HepG2 (cell line): ENCODE data around the gene CDK7. TPM values are rescaled to one million over a fixed set of nuclear protein-coding genes. Genes with fewer than 3 reads are reported as not detected.

Source experiments
- AKNA ChIP-seq: sonication (generic); formaldehyde crosslinking; IDR thresholded peaks from 2 replicates; pipeline ENCODE4 v1.4.0; 2020; ENCODE audit warnings: missing genetic modification reagents, borderline replicate concordance
- HMG20B ChIP-seq: conservative IDR thresholded peaks from 2 replicates; pipeline ENCODE4 v1.6.1; 2016; ENCODE audit warnings: missing genetic modification reagents, missing compliant biosample characterization
- ISX ChIP-seq: sonication (generic); formaldehyde crosslinking; conservative IDR thresholded peaks from 2 replicates; pipeline ENCODE4 v1.5.0; 2020; ENCODE audit warnings: missing genetic modification reagents
- LCORL ChIP-seq, 2 experiments: fragments of 450-650 bp in 1 of 2; sonication (generic) in 1 of 2; formaldehyde crosslinking in 1 of 2; IDR thresholded peaks; 2 replicates each; pipeline versions ENCODE4 v1.5.0 to v1.6.1; 2017 to 2020; ENCODE audit warnings: antibody characterized with exemption in 1 of 2, missing genetic modification reagents in 1 of 2
- MYC ChIP-seq: sonication (generic); formaldehyde crosslinking; IDR thresholded peaks from 2 replicates; pipeline ENCODE4 v1.9.0; 2021; ENCODE audit warnings: missing genetic modification reagents, borderline replicate concordance
- NKX3-1 ChIP-seq: sonication (generic); formaldehyde crosslinking; IDR thresholded peaks from 2 replicates; pipeline ENCODE4 v1.5.0; 2020; ENCODE audit warnings: missing genetic modification reagents
- NR1H2 ChIP-seq: sonication (generic); formaldehyde crosslinking; IDR thresholded peaks from 2 replicates; pipeline ENCODE4 v1.8.1; 2022; ENCODE audit warnings: low read depth, missing genetic modification reagents, borderline replicate concordance
- NR2F1 ChIP-seq, 2 experiments: fragments of 450-650 bp in 1 of 2; formaldehyde crosslinking in 1 of 2; IDR thresholded peaks; 2 replicates each; pipeline versions ENCODE4 v1.5.0 to v1.6.1; 2016 to 2020; ENCODE audit warnings: mild to moderate bottlenecking in 1 of 2, missing compliant biosample characterization in 1 of 2, missing genetic modification reagents in 1 of 2, moderate library complexity in 1 of 2
- SP140L ChIP-seq: sonication (generic); formaldehyde crosslinking; IDR thresholded peaks from 2 replicates; pipeline ENCODE4 v1.4.0; 2020; ENCODE audit warnings: missing genetic modification reagents, borderline replicate concordance
- U2AF1 ChIP-seq: fragments of 200-400 bp; formaldehyde crosslinking; optimal IDR thresholded peaks from 2 replicates; pipeline ENCODE3; 2017; ENCODE audit warnings: mild to moderate bottlenecking, low read depth, low read length
- ZNF333 ChIP-seq: sonication (generic); formaldehyde crosslinking; IDR thresholded peaks from 2 replicates; pipeline ENCODE4 v1.4.0; 2020; ENCODE audit warnings: mild to moderate bottlenecking, missing genetic modification reagents, borderline replicate concordance
- ZNF784 ChIP-seq: sonication (generic); formaldehyde crosslinking; IDR thresholded peaks from 2 replicates; pipeline ENCODE4 v1.5.1; 2020; ENCODE audit warnings: missing genetic modification reagents, mild to moderate bottlenecking, borderline replicate concordance
- polyA plus RNA-seq, 8 experiments: library from polyadenylated mRNA; depleted of rRNA in 3 of 8; stranded (reverse) in 7 of 8; unstranded in 1 of 8; fragments of >200 nt; fragmentation: Illumina TruSeq in 4 of 8; extraction: Trizol in 4 of 8; gene quantifications; 2 replicates each; pipeline versions ENCODE4 v1.2.1 to v1.2.3, GENCODE V29; 2011 to 2016; ENCODE audit warnings: low read depth in 4 of 8, missing spikeins in 1 of 8, mixed read lengths in 1 of 8; ENCODE audit not compliant: insufficient read depth in 1 of 8
- total RNA-seq, 5 experiments: library from RNA; depleted of rRNA; stranded (reverse); fragments of >200 nt; fragmentation: Illumina TruSeq; extraction: Trizol; gene quantifications; 2 replicates each; pipeline ENCODE4 v1.2.3, GENCODE V29; 2016; ENCODE audit warnings: low read depth in 1 of 5
- TF ChIP-seq, protein P1 (sequence below): sonication (generic); formaldehyde crosslinking; IDR thresholded peaks from 2 replicates; pipeline ENCODE4 v1.4.0; 2020; ENCODE audit warnings: missing genetic modification reagents, borderline replicate concordance
- TF ChIP-seq, protein P2 (sequence below): sonication (generic); formaldehyde crosslinking; IDR thresholded peaks from 2 replicates; pipeline ENCODE4 v1.4.0; 2020; ENCODE audit warnings: missing genetic modification reagents, borderline replicate concordance
- TF ChIP-seq, protein P3 (sequence below): sonication (generic); formaldehyde crosslinking; IDR thresholded peaks from 2 replicates; pipeline ENCODE4 v1.8.1; 2023; ENCODE audit warnings: mild to moderate bottlenecking, missing genetic modification reagents, borderline replicate concordance

The CDK7 gene
- total and polyA plus RNA-seq, 2 of the 13 experiments (the other 11 are each of a cell fraction or from before 2014, with no cell fraction given) = 41.2 to 54.9 TPM

DNA sequence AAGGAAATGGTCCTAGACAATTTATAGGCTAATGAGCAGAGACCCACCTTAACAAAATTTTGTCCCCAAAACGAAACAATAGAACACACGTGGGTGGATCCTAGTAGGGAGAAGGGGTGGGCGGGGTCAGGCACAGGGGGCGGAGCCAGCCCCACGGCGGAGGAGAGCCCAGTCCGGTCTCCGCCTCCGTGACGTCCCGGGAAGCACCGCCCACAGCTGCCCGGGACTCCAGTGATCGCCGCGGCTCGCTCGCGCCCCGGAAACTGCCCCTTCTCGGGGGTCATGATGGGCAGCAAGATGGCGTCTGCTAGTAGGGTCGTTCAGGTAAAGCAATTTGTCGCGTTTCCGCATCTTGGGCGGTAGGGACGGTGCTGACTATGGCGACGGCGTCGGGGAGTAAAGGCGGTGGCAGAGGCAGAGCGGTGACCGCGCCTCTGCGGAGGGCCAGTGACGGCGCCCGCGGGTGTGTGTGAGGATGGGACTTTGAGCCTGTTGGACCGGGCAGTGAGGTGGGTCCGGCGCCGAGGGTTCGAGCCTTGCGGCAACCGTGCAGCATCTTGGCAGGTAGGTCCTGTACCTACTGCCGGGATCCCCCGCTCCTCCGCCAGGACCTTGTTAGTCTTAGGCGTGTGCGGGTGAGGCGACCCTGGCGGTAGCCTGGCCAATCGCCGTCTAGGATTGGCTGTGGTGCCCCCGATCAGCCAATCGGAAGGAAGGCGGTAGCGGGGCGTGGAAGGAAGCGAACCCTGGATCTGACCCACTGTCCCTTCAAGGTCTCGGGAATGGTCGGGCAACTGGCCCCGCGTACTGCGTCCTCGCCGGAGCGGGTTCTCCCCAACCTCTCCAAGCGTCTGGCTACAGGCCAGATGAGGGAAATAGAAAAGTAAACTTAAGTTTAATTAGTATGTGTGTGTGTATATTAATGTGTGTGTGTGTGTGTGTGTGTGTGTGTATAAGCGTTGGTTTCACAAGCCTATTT is 16.8 kb upstream of the CDK7 start (continued):
- TF ChIP-seq AKNA (no peak), U2AF1 (no peak), HMG20B (CRISPR knock-in tag) (peak; percentile 48; the same call in 1 of the 2 replicates), NR1H2 (CRISPR knock-in tag) (no peak), ZNF333 (CRISPR knock-in tag) (peak; percentile 84; the same call in 1 of the 2 replicates), NKX3-1 (CRISPR knock-in tag) (no peak), LCORL (IDR thresholded peaks at IDR 0.05) (no peak), LCORL (CRISPR knock-in tag; IDR thresholded peaks at IDR 0.05) (peak; percentile 73; the same call in 1 of the 2 replicates), MYC (CRISPR knock-in tag) (peak; percentile 74; the same call in 1 of the 2 replicates), ZNF784 (CRISPR knock-in tag) (peak; percentile 94), ISX (CRISPR knock-in tag) (0 out of 2 replicates have a peak, but pooled peaks have one; percentile 59), NR2F1 (CRISPR knock-in tag; IDR thresholded peaks at IDR 0.05) (0 out of 4 replicates have a peak, but pooled peaks of 1 of the 2 experiments have one; percentile 15), SP140L (CRISPR knock-in tag) (peak; percentile 39; the same call in 1 of the 2 replicates)
- TF ChIP-seq, protein P1, sequence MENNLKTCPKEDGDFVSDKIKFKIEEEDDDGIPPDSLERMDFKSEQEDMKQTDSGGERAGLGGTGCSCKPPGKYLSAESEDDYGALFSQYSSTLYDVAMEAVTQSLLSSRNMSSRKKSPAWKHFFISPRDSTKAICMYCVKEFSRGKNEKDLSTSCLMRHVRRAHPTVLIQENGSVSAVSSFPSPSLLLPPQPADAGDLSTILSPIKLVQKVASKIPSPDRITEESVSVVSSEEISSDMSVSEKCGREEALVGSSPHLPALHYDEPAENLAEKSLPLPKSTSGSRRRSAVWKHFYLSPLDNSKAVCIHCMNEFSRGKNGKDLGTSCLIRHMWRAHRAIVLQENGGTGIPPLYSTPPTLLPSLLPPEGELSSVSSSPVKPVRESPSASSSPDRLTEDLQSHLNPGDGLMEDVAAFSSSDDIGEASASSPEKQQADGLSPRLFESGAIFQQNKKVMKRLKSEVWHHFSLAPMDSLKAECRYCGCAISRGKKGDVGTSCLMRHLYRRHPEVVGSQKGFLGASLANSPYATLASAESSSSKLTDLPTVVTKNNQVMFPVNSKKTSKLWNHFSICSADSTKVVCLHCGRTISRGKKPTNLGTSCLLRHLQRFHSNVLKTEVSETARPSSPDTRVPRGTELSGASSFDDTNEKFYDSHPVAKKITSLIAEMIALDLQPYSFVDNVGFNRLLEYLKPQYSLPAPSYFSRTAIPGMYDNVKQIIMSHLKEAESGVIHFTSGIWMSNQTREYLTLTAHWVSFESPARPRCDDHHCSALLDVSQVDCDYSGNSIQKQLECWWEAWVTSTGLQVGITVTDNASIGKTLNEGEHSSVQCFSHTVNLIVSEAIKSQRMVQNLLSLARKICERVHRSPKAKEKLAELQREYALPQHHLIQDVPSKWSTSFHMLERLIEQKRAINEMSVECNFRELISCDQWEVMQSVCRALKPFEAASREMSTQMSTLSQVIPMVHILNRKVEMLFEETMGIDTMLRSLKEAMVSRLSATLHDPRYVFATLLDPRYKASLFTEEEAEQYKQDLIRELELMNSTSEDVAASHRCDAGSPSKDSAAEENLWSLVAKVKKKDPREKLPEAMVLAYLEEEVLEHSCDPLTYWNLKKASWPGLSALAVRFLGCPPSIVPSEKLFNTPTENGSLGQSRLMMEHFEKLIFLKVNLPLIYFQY = peak; percentile 24; the same call in 1 of the 2 replicates
- TF ChIP-seq, protein P2, sequence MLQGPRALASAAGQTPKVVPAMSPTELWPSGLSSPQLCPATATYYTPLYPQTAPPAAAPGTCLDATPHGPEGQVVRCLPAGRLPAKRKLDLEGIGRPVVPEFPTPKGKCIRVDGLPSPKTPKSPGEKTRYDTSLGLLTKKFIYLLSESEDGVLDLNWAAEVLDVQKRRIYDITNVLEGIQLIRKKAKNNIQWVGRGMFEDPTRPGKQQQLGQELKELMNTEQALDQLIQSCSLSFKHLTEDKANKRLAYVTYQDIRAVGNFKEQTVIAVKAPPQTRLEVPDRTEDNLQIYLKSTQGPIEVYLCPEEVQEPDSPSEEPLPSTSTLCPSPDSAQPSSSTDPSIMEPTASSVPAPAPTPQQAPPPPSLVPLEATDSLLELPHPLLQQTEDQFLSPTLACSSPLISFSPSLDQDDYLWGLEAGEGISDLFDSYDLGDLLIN (CRISPR knock-in tag) = no peak
- TF ChIP-seq, protein P3, sequence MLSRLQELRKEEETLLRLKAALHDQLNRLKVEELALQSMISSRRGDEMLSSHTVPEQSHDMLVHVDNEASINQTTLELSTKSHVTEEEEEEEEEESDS = peak; percentile 79; the same call in 1 of the 2 replicates
